ENCODE measurements around the gene RAB14.
A peak's percentile ranks its signal among the peaks of the same experiment; 100 is the strongest.
"Not testable (repeated sequence)": the region's sequence is repeated elsewhere in the genome, so short reads cannot be mapped to it uniquely, and the experiment has no call there.

Gene RAB14

GRCh38 chr9:121189006-121189405 lies 12.7 kb downstream of the RAB14 start:
- no peak for DNase-seq

GRCh38 chr9:121187636-121188305 lies 13.9 kb downstream of the RAB14 start:
- no peak for DNase-seq

DNA sequence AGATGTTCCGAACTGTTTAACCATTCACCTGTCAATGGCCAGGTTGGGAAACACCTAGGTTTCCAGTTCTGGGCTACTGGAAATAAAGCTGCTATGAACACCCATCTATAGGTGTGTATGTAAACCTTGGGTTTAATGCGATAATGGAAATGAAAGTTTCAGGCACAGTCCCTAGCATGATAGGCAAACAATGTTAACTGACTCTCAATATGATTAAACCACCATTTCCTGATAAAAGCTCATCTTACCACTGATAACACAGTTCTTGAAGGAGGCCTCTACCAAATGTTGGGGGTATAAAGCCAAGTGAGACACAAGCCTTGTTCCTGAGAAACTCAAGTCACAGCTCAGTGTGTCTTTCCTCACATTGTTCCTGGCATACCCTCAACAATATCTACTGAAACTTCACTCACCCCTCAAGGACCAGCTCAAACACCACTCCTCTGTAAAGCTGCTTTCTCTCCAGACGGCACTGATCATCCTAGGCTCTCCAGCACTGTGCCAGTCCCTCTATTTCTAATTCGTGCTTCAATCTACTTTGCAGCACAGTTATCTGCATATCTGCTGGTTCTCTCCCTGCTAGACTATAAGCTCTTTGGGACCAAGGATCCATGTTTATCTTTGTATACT lies 15.8 kb downstream of the RAB14 start:
- DNase-seq, result no peak

GRCh38 chr9:121185178-121185745 lies 16.4 kb downstream of the RAB14 start:
- no peak for DNase-seq

GRCh38 chr9:121184463-121184862 lies 17.2 kb downstream of the RAB14 start:
- no peak for DNase-seq

- DNase-seq, result no peak
These were observed 17.8 kb downstream of the RAB14 start for GRCh38 chr9:121183666-121184423.

DNA sequence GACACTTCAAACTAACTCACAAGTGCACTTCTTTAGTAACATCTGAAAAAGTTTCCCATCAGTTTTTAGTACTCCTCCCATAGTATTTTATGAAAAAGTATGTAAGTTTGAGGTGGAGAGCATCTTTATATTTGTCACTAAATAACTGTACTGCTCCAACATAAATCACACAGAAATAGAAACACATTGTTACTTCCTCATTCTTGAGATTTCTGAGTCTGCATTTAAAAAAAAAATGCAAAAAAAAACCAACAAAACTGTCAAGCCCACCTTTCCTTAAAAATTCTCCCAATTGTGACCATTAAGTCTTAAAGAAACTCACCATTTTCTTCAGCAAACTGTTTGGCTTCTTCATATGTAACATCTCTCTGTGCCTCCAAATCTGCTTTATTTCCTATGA lies 18.7 kb downstream of the RAB14 start:
- no peak for DNase-seq

- DNase-seq, result no peak
These were observed 19.4 kb downstream of the RAB14 start for GRCh38 chr9:121182101-121182836.

- DNase-seq, result no peak
These were observed 21.6 kb downstream of the RAB14 start for GRCh38 chr9:121179930-121180681.

- not testable (repeated sequence) for DNase-seq
These were observed 22.3 kb downstream of the RAB14 start for GRCh38 chr9:121179373-121179721.

- DNase-seq, result no peak
These were observed 22.8 kb downstream of the RAB14 start for GRCh38 chr9:121178676-121179372.

DNA sequence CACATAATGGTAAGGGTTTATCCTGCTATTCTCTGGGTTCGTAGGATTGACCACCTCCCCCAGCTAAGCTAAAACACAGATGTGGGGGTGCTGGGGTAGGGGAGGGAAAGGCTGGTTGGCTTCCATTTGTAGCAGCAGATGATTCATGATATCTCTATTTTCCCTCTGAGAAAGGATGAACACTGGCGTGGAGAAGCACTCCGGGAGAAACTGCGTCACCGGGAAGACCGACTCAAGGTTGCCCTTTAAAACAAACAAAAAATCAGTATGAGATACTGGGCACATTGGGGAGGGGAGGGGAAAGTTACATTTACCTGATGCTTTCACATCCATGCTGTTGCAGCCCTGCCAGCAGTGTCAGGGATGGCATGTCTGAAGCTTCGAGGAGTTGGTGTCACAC lies 28.2 kb downstream of the RAB14 start:
- no peak for DNase-seq

GRCh38 chr9:121172726-121173487 lies 28.8 kb downstream of the RAB14 start:
- DNase-seq, result no peak

- no peak for DNase-seq
These were observed 30.4 kb downstream of the RAB14 start for GRCh38 chr9:121171236-121171635.

- DNase-seq, result no peak
These were observed 32.5 kb downstream of the RAB14 start for GRCh38 chr9:121169094-121169601.

- no peak for DNase-seq
These were observed 33.6 kb downstream of the RAB14 start for GRCh38 chr9:121168052-121168451.

DNA sequence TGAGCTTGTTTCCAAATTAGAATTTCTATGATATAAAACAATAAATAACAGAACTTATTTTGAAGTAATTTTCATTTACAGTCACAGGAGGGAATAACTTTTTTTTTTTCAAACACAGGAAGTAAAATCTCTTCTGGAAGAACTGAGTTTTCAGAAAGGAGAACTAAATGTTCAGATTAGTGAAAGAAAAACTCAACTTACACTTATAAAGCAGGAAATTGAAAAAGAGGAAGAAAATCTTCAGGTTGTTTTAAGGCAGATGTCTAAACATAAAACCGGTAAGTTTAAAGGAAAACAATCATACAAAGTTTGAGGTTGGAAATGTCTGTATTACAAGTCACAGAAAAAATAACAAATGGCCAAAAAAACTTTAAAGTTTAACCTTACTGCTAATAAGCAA lies 41.6 kb downstream of the RAB14 start:
- no peak for DNase-seq

DNA sequence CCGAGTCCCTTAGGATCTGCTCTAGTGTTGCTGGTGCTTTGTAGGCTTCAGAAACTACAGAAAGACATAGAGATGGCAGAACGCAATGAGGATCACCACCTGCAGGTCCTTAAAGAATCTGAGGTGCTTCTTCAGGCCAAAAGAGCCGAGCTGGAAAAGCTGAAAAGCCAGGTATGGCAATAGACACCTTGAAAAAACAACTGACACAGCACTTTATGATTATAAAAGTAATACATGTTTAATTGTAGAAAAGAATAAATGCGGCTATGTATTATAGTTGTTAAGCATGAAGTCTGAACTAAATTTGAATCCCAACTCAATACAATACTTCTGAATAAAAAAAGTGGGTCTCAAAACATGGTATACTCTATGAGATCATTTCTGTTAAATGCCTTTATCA lies 43.7 kb downstream of the RAB14 start:
- DNase-seq, result no peak

- peak; percentile 63 for DNase-seq
These were observed 45.4 kb downstream of the RAB14 start for GRCh38 chr9:121156263-121156731.

DNA sequence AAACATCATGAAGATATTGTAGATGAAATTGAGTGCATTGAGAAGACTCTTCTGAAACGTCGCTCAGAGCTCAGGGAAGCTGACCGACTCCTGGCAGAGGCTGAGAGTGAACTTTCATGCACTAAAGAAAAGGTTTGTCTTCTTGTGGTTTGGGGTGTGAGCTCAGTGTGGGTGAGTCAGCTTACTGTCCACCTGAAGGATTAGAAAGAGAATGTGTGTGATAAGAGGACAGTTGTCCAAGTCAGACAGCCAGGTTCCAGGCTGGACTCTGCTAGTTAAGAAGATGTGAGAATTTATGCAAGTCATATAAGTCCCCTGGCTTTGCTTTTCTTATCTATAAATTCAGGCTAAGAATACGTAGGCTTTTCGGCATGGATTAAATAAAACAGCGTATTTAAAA lies 46.9 kb downstream of the RAB14 start:
- DNase-seq, result no peak

GRCh38 chr9:121153642-121154041 lies 48.0 kb downstream of the RAB14 start:
- no peak for DNase-seq
